SU-DHL-6 (cell line): ENCODE results near the gene GCDH.

Source experiments
- H2AFZ ChIP-seq: fragments of 200-600 bp; sonication (generic); 2 replicates; pipeline ENCODE4 v1.6.1; 2014; ENCODE audit warnings: low read depth, mild to moderate bottlenecking, moderate library complexity, mixed read lengths, antibody characterized with exemption, low read length; ENCODE audit not compliant: severe bottlenecking
- H3F3A ChIP-seq: fragments of 200-600 bp; shearing (Covaris generic); 2 replicates; pipeline ENCODE4 v1.6.0; 2016; ENCODE audit warnings: antibody characterized with exemption, mild to moderate bottlenecking; ENCODE audit not compliant: insufficient read depth
- H3K27ac ChIP-seq: fragments of 200-600 bp; sonication (generic); 2 replicates; pipeline ENCODE4 v1.5.1; 2016; ENCODE audit warnings: low read depth, mild to moderate bottlenecking, low read length, moderate library complexity, mixed read lengths
- H3K27me3 ChIP-seq: fragments of 200-600 bp; sonication (generic), shearing (Covaris generic); 2 replicates; pipeline ENCODE4 v1.6.0; 2014; ENCODE audit warnings: mild to moderate bottlenecking, low read length
- H3K36me3 ChIP-seq: fragments of 200-600 bp; sonication (generic); 2 replicates; pipeline ENCODE4 v1.6.1; 2014; ENCODE audit warnings: mild to moderate bottlenecking, low read length, mixed read lengths
- H3K4me2 ChIP-seq: fragments of 300-600, 200-600 bp; shearing (Covaris generic), sonication (generic); 2 replicates; pipeline ENCODE4 v1.6.0; 2014; ENCODE audit warnings: low read length, low read depth, mild to moderate bottlenecking; ENCODE audit not compliant: poor library complexity, severe bottlenecking
- H3K4me3 ChIP-seq: fragments of 200-600 bp; sonication (generic); 2 replicates; pipeline ENCODE4 v1.5.1; 2014; ENCODE audit warnings: antibody characterized with exemption, low read length, mild to moderate bottlenecking, mixed read lengths; ENCODE audit not compliant: insufficient read depth, poor library complexity, severe bottlenecking
- H3K79me2 ChIP-seq: fragments of 200-600 bp; sonication (generic); 2 replicates; pipeline ENCODE4 v1.6.1; 2014; ENCODE audit warnings: mild to moderate bottlenecking, low read length, moderate library complexity; ENCODE audit not compliant: insufficient read depth
- H3K9ac ChIP-seq: fragments of 200-600 bp; sonication (generic); 2 replicates; pipeline ENCODE4 v1.7.0; 2014; ENCODE audit warnings: mild to moderate bottlenecking, low read length
- H3K9me2 ChIP-seq: fragments of 200-600 bp; sonication (generic); replicated peaks from 2 replicates; pipeline ENCODE4 v1.6.1; 2014; ENCODE audit warnings: low read length; ENCODE audit not compliant: insufficient read depth
- H3K9me3 ChIP-seq: fragments of 200-600 bp; sonication (generic); 2 replicates; pipeline ENCODE4 v1.6.1; 2014; ENCODE audit warnings: low read length, mixed read lengths; ENCODE audit not compliant: insufficient read depth
- H4K20me1 ChIP-seq: fragments of 200-600 bp; sonication (generic); 2 replicates; pipeline ENCODE4 v1.6.1; 2014; ENCODE audit warnings: low read depth, mild to moderate bottlenecking, antibody characterized with exemption, low read length, moderate library complexity, mixed read lengths
- CTCF ChIP-seq: fragments of 200-600 bp; sonication (generic); IDR thresholded peaks from one replicate; pipeline ENCODE4 v1.5.1; 2017; ENCODE audit warnings: antibody characterized with exemption, mild to moderate bottlenecking, low read length, moderate library complexity; ENCODE audit not compliant: insufficient read depth, poor library complexity, severe bottlenecking
- EZH2phosphoT487 ChIP-seq: fragments of 200-600 bp; sonication (generic), shearing (Covaris generic); conservative IDR thresholded peaks from 2 replicates; pipeline ENCODE4 v1.6.1; 2018; ENCODE audit warnings: mild to moderate bottlenecking, antibody characterized with exemption, low read length, moderate library complexity, mixed read lengths

Gene GCDH

DNA sequence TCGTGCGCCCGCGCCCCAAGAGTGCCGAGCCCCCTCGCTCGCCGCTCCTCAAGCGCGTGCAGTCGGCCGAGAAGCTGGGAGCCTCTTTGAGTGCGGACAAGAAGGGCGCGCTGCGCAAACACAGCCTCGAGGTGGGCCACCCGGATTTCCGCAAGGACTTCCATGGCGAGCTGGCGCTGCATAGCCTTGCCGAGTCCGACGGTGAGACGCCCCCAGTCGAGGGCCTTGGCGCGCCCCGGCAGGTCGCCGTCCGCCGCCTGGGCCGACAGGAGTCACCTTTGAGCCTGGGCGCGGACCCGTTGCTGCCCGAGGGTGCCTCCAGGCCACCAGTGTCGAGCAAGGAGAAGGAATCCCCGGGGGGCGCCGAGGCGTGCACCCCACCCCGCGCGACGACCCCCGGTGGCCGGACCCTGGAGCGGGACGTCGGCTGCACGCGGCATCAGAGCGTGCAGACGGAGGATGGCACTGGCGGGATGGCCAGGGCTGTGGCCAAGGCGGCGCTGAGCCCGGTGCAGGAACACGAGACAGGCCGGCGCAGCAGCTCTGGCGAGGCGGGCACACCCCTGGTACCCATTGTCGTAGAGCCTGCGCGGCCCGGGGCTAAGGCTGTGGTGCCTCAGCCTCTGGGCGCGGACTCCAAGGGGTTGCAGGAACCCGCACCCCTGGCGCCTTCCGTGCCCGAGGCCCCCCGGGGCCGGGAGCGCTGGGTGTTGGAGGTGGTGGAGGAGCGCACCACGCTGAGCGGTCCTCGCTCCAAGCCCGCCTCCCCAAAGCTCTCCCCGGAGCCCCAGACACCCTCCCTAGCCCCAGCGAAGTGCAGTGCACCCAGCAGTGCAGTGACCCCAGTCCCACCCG lies 16.8 kb upstream of the GCDH start:
- no peak overlapping the region for H3K9ac ChIP-seq
- H3K79me2 ChIP-seq = no peaks in the 10 kb centered on the region
- H3K4me3 ChIP-seq = no peak overlapping the region
- H3K36me3 ChIP-seq = no peaks in the 10 kb centered on the region
- no peaks in the 10 kb centered on the region for H3K27me3 ChIP-seq
- H3K4me2 ChIP-seq = no peak overlapping the region
- H3K9me2 ChIP-seq = no peaks in the 10 kb centered on the region
- no peaks in the 10 kb centered on the region for H4K20me1 ChIP-seq
- TF ChIP-seq EZH2phosphoT487 (no peak), CTCF (no peak)
- no peaks in the 10 kb centered on the region for H3K9me3 ChIP-seq
- no peak overlapping the region for H3K27ac ChIP-seq
- H2AFZ ChIP-seq = no peak overlapping the region
- H3F3A ChIP-seq = peaks cover 5% of the 10 kb centered on the region; the same call in 1 of the 2 replicates

DNA sequence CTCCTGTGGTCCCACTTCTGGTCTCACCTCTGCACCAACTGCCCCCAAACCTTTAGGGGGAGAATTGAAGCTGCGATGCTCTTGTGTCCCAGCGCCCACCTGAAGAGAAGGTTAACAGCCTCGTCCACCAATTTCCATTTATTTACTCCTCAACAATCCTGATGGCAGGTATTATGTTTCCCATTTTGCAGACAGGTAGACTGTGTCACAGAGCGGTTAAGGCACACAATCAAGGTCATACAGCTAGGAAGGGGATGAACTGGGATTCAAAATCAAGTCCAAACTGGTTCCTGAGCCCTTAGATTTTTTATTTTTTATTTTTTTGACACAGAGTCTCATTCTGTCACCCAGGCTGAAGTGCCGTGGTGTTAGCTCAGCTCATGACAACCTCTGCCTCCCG lies 15.9 kb upstream of the GCDH start:
- Histone ChIP-seq H3K9me2 (no peaks in the 10 kb centered on the region), H3K9me3 (no peaks in the 10 kb centered on the region), H4K20me1 (no peaks in the 10 kb centered on the region), H3K4me3 (no peak overlapping the region), H3K36me3 (no peaks in the 10 kb centered on the region), H3K4me2 (no peak overlapping the region), H2AFZ (no peak overlapping the region), H3K79me2 (peaks cover 1% of the 10 kb centered on the region; the same call in 1 of the 2 replicates), H3K9ac (no peak overlapping the region), H3F3A (peaks cover 5% of the 10 kb centered on the region; the same call in 1 of the 2 replicates), H3K27me3 (no peaks in the 10 kb centered on the region), H3K27ac (no peak overlapping the region)
- TF ChIP-seq EZH2phosphoT487 (no peak), CTCF (no peak)

GRCh38 chr19:12880551-12881171 lies 10.3 kb upstream of the GCDH start:
- Histone ChIP-seq H2AFZ (peak overlapping the region; percentile 90), H3K9me3 (peaks cover 13% of the 10 kb centered on the region; the same call in 1 of the 2 replicates), H3K4me2 (peak overlapping the region; percentile 65), H3F3A (peaks cover 6% of the 10 kb centered on the region; the same call in 1 of the 2 replicates), H3K79me2 (peaks cover 6% of the 10 kb centered on the region; the same call in 1 of the 2 replicates), H3K36me3 (no peaks in the 10 kb centered on the region), H3K9ac (peak overlapping the region; percentile 90), H3K4me3 (peak overlapping the region; percentile 94), H3K27me3 (no peaks in the 10 kb centered on the region), H4K20me1 (no peaks in the 10 kb centered on the region), H3K27ac (peak overlapping the region; percentile 71), H3K9me2 (no peaks in the 10 kb centered on the region)
- TF ChIP-seq CTCF (no peak), EZH2phosphoT487 (no peak)
